Activated T-cell treated with anti-CD3 and anti-CD28 coated beads, Interleukin-2, amount 50 U/mL, for 24 hours (primary cell): ENCODE data around the gene BCAR1.
"Not testable (repeated sequence)": the region's sequence is repeated elsewhere in the genome, so short reads cannot be mapped to it uniquely, and the experiment has no call there.

ENCODE experiments used
- DNase-seq: peaks from one replicate; pipeline ENCODE4 v3.0.0-alpha.2; 2020
- H3K27ac Mint-ChIP-seq: 2 replicates; pipeline ENCODE4 v1.8.0; 2020; ENCODE audit warnings: mild to moderate bottlenecking, mixed read lengths
- H3K27me3 Mint-ChIP-seq: 2 replicates; pipeline ENCODE4 v1.8.0; 2020; ENCODE audit warnings: mixed read lengths
- H3K36me3 Mint-ChIP-seq: 2 replicates; pipeline ENCODE4 v1.8.0; 2020; ENCODE audit warnings: low read depth, mixed read lengths
- H3K4me1 Mint-ChIP-seq: 2 replicates; pipeline ENCODE4 v1.8.0; 2020; ENCODE audit warnings: low read depth, mixed read lengths
- H3K4me3 Mint-ChIP-seq: 2 replicates; pipeline ENCODE4 v1.8.0; 2020; ENCODE audit warnings: mild to moderate bottlenecking, moderate library complexity, mixed read lengths
- H3K9me3 Mint-ChIP-seq: 2 replicates; pipeline ENCODE4 v1.8.0; 2020; ENCODE audit warnings: mixed read lengths

Gene BCAR1

DNA sequence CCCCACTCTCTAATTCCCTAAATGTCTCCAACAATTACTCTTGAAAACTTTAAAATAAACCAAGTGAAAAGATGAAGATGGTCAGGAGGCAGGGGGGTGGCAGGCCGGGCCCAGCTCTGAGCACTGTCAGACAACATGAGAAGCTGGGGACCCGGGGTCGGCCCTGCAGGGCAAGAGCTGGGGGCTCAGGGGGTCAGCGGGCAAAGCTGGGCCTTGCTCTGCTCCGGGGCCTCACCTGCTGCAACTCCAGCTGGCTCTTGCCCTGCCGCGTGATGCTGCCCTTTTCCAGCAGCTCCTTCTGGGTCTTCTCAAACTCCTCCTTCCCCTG is 17.8 kb downstream of the BCAR1 start:
- H3K36me3 Mint-ChIP-seq = no peaks in the 10 kb centered on the region
- no peak overlapping the region for H3K4me3 Mint-ChIP-seq
- H3K27me3 Mint-ChIP-seq = no peaks in the 10 kb centered on the region
- DNase-seq = no peak
- peaks cover 10% of the 10 kb centered on the region for H3K4me1 Mint-ChIP-seq
- no peak overlapping the region for H3K27ac Mint-ChIP-seq
- no peaks in the 10 kb centered on the region for H3K9me3 Mint-ChIP-seq

DNA sequence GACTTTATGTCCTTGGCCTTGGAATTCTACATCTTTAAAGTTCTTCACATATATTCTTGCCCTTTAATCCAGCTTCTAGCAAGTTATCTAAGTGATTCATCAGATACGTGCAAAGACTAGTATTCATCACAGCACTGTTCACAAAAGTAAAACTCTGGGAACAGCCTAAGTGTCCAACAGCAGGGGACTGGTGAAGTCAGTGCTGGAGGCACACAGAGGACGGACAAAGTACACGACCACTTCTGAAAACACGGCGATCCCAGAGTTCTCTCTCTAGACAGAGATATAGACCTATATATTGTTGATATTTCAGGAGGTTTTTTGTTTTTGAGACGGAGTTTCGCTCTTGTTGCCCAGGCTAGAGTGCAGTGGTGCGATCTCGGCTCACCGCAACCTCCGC is 19.9 kb downstream of the BCAR1 start:
- no peaks in the 10 kb centered on the region for H3K36me3 Mint-ChIP-seq
- H3K27ac Mint-ChIP-seq = no peak overlapping the region
- no peak overlapping the region for H3K4me3 Mint-ChIP-seq
- H3K27me3 Mint-ChIP-seq = peaks cover 3% of the 10 kb centered on the region
- no peak for DNase-seq
- no peaks in the 10 kb centered on the region for H3K9me3 Mint-ChIP-seq
- H3K4me1 Mint-ChIP-seq = peaks cover 10% of the 10 kb centered on the region

DNA sequence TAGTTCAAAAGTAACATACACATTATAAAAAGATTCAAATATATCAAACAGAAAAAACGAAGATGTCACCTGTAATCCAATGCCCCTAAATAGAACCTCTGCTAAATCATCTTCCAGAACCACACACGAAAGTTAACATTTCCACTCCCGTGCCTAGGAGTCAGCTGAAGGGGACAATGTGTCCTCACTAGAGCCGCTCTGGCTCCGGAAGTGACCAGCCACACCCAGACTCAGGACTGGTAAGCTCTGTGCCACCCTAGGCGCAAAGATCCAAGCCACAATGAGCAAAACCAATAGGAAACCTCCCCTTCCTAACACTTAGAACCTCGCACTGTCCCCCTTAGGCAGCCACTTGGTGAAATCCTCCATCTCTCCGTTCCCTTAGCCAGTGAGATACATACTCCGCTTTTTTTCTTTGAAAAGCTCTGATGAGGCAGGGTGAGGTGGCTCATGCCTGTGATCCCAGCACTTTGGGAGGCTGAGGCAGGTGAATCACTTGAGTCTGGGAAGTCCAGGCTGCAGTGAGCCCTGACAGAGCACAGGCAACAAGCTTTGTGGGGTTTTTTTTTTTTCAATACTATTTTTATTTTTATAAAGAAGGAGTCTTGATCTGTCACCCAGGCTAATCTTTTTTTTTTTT is 20.8 kb downstream of the BCAR1 start:
- H3K27ac Mint-ChIP-seq = no peak overlapping the region
- H3K36me3 Mint-ChIP-seq = no peaks in the 10 kb centered on the region
- no peaks in the 10 kb centered on the region for H3K9me3 Mint-ChIP-seq
- H3K27me3 Mint-ChIP-seq = peaks cover 4% of the 10 kb centered on the region
- H3K4me1 Mint-ChIP-seq = peaks cover 3% of the 10 kb centered on the region
- H3K4me3 Mint-ChIP-seq = no peak overlapping the region
- no peak for DNase-seq

DNA sequence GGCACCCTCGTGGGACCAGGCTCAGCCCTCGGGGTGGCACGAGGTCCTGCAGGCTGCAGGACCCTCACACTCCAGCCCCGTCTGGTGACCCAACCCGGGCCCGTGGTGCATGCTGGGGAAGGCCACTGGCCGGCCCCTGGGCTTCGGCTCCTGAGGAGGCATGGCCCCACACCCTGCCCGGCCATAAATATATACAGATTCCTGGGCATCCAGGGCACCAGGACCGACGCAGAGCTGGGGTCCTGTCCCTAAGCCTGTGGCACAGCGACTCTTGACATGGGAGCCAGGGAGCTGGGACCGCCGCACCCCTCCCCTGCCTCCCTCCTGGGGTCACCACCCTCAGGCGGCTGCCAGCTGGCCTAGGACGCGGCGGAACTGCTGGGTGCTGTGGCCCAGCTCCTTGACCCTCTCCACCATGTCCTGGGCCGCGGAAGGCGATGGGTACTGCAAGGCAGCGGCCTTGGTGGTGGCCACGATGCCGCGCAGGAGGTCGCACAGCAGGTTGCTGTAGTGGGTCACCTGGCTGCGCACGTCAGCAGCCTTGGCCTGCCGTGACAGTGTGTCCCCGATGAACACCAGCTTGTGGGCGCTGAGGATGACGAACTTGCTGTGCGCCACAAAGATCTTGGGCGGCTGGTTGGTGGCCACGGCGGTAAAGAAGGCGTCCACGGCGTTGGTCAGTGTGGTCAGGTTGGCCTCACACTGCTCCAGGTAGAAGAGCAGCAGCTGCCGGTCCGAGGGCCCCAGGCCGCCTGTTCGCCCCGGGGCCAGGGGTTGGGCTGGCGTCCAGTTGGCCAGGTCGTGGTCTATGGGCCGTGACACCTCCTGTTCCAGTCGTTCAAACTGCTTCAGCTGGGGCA is 22.0 kb downstream of the BCAR1 start:
- Mint-ChIP-seq H3K9me3 (no peaks in the 10 kb centered on the region), H3K27me3 (peaks cover 5% of the 10 kb centered on the region), H3K4me1 (peaks cover 3% of the 10 kb centered on the region), H3K36me3 (no peaks in the 10 kb centered on the region), H3K27ac (no peak overlapping the region), H3K4me3 (no peak overlapping the region)
- no peak for DNase-seq

DNA sequence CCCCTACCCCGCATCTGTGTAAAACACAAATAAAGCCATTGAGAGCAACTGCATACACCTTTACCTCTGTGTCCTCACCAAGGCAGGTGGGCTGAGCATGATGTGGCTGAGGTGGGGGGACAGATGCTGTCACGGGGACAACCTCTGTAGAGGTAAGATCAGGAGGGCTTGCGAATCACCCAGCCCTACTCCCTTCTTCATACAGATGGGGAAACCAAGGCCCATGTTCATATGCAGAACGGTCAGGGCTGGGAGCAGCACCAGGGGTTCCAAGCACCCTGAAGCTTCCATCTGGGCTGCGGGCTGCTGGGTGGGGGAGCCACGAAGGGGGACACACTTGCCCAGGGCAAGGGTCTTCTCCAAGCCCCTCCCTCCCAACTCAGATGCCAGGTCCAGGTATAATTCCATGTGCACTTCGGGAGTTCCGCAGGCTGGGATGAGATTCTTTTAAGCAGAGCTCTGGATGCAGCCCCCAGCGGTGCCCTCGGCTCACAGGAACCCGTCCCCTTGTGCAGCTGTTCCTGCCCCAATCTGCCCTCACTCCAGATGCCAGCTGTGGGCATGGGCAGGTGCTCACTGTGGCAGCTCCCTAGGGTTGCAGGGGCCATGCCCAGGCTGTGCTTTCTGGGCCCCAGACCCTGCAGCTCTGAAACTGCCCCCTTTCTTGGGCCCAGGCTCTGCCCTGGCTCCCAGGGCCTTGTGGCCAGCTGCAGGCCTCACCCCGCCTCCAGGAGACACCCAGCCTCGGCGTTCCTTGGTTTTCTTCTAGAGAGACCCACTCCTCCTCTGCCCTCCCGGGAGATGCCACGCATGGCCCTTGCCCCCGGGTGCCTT is 23.1 kb downstream of the BCAR1 start:
- no peak for DNase-seq
- H3K36me3 Mint-ChIP-seq = no peaks in the 10 kb centered on the region
- H3K9me3 Mint-ChIP-seq = no peaks in the 10 kb centered on the region
- H3K4me1 Mint-ChIP-seq = no peaks in the 10 kb centered on the region
- H3K27ac Mint-ChIP-seq = no peak overlapping the region
- H3K27me3 Mint-ChIP-seq = peaks cover 5% of the 10 kb centered on the region
- H3K4me3 Mint-ChIP-seq = no peak overlapping the region

DNA sequence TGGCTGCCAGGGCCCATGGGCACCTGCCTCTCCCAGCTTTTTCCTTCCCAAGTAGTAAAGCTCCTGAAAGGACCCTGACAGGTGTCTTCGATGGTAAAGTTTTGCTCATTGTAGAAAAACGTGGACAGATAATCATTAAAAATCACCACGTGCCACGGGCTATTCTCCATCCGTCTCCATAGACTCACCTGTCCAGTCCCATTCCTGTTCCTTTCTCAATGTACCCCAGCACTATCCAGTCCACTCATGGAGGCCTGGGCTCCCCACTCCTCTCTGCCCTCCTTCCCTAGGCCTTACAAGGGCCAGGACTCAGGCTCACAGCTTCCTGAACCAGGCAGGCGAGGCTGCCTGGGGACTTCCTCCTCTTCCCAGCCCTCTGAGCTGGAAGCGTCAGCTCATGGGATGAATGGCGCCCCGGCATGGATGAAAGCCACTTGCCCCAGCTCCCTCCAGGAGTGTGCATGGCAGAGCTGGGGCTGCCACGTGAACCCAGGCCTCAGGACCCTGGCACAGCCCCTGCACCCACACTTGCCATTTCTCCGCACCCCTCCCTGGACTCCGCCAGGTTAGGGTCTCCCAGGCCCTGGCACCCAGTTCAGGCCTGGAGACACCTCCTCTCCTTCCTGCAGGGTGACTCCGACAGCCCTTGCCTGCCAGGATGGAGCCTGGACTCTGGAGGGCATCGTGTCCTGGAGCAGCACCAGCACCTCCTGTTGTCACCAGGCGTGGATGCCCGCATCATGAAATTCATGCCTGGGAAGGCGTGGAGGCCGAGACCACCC is 23.9 kb downstream of the BCAR1 start:
- peaks cover 5% of the 10 kb centered on the region for H3K27me3 Mint-ChIP-seq
- DNase-seq = no peak
- H3K4me1 Mint-ChIP-seq = no peaks in the 10 kb centered on the region
- H3K9me3 Mint-ChIP-seq = no peaks in the 10 kb centered on the region
- no peak overlapping the region for H3K27ac Mint-ChIP-seq
- H3K36me3 Mint-ChIP-seq = no peaks in the 10 kb centered on the region
- H3K4me3 Mint-ChIP-seq = no peak overlapping the region

DNA sequence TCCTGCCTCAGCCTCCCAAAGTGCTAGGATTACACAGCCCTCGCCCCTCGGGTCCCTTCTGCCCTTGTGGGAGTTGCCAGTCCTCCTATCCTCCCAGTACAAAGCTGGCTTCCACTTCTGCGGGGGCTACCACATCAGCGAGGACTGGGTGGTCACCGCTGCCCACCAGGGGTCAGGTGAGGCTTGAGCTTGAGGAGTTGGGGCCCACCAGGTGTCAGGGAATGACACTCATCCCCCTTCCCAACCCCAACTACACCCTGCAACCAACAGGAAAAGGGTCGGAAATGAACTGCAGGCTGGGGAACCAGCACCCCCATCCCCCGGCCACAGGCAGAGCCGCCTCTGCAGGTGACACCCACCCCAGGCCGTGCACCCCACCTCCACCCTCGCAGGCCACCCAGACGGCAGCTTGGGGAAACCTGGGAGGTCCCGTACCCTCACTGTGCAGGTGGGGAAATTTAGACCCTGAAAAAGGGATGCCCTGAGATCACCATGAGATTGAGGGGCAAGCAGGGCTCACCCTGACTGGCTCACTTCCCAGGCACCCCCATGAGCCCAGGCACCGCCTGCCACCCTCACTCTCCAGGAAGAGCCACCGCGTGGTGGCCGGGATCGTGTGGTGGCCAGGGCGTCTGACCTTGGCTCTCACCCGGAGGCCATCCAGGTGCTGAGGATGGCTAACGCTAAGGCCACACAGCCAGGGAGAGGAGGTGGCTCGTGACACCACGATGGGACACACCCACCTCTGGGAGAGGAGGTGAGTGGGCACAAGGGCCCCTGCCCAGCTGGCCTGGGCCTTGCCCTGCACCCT is 24.7 kb downstream of the BCAR1 start:
- no peak for DNase-seq
- Mint-ChIP-seq H3K4me3 (no peak overlapping the region), H3K27me3 (peaks cover 5% of the 10 kb centered on the region), H3K9me3 (no peaks in the 10 kb centered on the region), H3K4me1 (no peaks in the 10 kb centered on the region), H3K36me3 (no peaks in the 10 kb centered on the region), H3K27ac (no peak overlapping the region)

DNA sequence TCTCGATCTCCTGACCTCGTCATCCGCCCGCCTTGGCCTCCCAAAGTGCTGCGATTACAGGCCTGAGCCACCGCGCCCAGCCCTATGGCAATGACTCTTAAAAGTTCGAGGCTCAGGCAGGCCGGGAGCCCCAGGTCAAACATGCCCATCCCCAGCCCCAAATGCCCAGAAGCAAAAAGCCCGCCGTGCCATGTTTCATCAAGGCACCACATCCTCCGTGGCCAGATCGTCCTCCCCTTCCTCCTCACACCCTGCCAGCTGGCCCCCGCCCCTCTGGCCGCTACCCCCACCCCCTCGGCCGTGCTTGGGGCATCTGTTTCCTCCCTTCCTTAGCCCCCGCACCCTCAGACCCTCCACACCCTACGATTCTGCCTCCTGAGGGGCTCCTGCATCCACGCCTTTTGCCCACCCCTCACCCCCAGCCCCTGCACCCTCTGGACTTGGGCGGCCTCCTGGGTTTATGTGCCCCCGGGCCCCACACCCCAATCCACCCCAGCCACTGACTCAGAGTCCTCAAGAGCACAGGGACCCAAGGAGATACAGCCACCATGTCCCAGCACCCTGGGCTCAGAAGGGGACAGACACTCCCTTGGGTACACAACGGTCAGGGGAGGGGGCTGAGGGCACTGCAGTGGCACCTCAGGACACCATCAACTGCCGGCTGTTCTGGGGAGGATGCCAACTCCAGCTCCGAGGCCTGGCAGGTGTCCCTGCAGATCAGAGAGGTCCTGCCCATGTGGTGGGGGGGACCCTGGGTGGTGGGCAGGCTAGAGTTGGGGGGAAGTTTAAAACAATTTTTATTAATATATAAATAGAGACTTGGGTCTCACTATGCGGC is 25.5 kb downstream of the BCAR1 start:
- H3K4me1 Mint-ChIP-seq = no peaks in the 10 kb centered on the region

DNA sequence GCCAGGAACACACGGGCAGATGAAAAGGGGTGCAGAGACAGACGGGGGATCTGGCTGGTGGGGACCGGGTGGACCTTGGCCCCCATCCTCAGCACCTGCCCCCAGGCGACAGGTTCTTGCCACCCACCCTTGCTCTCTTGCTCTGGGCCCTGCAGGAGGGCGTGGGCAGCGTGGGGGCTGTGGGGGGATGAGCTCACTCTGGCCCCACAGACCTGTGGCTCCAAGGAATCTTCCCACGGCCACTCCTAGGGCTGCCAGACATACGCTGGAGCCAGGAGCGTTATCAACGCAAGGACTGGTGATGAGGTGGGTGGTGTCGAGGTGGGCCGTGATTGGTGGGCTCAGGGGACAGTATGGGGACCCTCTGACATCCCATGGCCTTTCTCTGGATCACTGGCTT is 26.3 kb downstream of the BCAR1 start:
- H3K9me3 Mint-ChIP-seq = no peaks in the 10 kb centered on the region
- DNase-seq = no peak
- H3K4me3 Mint-ChIP-seq = no peak overlapping the region
- H3K27me3 Mint-ChIP-seq = peaks cover 5% of the 10 kb centered on the region
- H3K27ac Mint-ChIP-seq = no peak overlapping the region
- H3K36me3 Mint-ChIP-seq = no peaks in the 10 kb centered on the region
- H3K4me1 Mint-ChIP-seq = peaks cover 3% of the 10 kb centered on the region

More for the DNA sequence above, 25.5 kb downstream of the BCAR1 start:
- no peak overlapping the region for H3K27ac Mint-ChIP-seq
- H3K9me3 Mint-ChIP-seq = no peaks in the 10 kb centered on the region
- no peak for DNase-seq
- no peak overlapping the region for H3K4me3 Mint-ChIP-seq
- H3K27me3 Mint-ChIP-seq = peaks cover 5% of the 10 kb centered on the region
- H3K36me3 Mint-ChIP-seq = no peaks in the 10 kb centered on the region

DNA sequence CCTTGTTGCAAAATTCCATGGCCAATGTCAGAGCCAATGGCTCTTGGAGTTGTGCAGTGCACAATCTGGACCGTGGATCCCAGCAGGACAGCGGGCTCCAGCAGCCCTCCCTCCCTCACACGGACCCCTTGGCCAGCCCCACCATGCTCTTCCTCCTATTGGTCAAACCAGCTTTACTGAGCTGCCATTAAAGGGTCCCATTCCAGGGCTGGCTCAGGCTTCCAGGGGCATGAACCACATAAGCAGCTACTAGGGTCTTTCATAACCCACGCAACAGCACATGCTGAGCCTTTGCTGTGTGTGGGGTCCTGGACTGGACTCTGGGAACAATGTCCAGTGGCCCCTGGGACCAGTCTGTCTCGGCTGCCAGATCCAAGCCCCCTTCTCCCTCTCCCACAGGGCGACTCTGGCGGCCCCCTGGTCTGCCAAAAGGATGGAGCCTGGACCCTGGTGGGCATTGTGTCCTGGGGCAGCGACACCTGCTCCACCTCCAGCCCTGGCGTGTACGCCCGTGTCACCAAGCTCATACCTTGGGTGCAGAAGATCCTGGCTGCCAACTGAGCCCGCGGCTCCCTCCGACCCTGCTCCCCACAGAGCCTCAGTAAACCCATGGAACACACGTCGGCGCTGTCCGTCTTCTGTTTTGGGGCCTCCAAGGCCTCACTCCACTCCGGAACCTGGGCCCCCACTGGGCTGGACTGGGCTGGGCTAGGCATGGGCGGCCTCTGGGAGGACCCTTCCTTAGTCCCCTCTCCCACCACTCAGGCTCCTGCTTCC is 26.9 kb downstream of the BCAR1 start:
- Mint-ChIP-seq H3K4me3 (no peak overlapping the region), H3K9me3 (no peaks in the 10 kb centered on the region), H3K27me3 (peaks cover 5% of the 10 kb centered on the region)

DNA sequence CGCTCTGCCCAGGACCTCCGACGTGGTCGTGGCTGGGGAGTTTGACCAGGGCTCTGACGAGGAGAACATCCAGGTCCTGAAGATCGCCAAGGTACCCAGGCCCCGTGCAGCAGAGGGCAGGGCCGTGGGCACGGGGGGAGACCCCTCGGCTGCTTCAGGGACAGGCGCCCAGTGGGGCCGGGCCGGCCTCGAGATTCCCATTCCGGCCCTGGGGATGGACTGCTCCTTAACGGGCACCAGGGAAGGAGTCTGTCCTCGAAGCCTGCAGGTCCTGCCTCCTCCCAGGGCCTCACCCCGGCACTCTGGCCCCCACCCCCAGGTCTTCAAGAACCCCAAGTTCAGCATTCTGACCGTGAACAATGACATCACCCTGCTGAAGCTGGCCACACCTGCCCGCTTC is 28.3 kb downstream of the BCAR1 start:
- H3K27me3 Mint-ChIP-seq, H3K27ac Mint-ChIP-seq, H3K9me3 Mint-ChIP-seq, H3K4me3 Mint-ChIP-seq, H3K36me3 Mint-ChIP-seq, DNase-seq: not testable (repeated sequence)
- H3K4me1 Mint-ChIP-seq = peaks cover 17% of the 10 kb centered on the region

More for the DNA sequence above, 26.9 kb downstream of the BCAR1 start:
- DNase-seq = no peak
- Mint-ChIP-seq H3K36me3 (no peaks in the 10 kb centered on the region), H3K4me1 (peaks cover 7% of the 10 kb centered on the region), H3K27ac (no peak overlapping the region)

DNA sequence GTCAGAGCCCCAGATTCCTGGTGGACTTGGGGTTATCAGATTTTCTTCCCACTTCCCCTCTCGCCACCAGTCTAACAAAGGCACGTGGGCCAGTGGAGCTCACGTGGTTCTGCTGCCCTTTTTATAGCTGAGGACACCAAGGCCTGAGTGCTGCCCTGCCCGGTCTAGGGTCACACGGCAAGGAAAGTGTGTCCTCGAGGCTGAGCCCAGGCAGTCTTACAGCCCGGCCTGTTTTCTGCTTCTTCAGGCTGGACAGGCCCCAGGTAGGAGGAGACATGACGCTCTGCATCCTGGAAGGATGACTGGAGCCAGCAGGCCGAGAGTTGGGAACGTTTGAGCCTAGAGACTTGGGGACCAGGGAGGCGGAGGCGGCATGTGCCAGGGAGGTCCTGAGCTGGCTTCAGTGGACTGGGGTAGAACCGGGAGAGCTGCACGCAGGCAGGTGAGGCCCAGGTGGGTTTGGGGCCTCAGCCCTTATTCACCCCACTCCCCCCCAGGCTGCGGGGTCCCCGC is 29.1 kb downstream of the BCAR1 start:
- Mint-ChIP-seq H3K27me3 (peaks cover 3% of the 10 kb centered on the region), H3K9me3 (no peaks in the 10 kb centered on the region), H3K27ac (no peak overlapping the region), H3K36me3 (no peaks in the 10 kb centered on the region), H3K4me1 (peaks cover 18% of the 10 kb centered on the region), H3K4me3 (no peak overlapping the region)
- no peak for DNase-seq
